Adrenal gland (tissue), 19 donors: ENCODE results near the gene SMG5. TPM values are rescaled to one million over a fixed set of nuclear protein-coding genes. Genes with fewer than 3 reads are reported as not detected.
"Not testable (repeated sequence)": the region's sequence is repeated elsewhere in the genome, so short reads cannot be mapped to it uniquely, and the experiment has no call there.

Experiments
- DNase-seq, 7 donors: peaks; one replicate each; pipeline ENCODE4 v3.0.0-alpha.2; 2019 to 2020
- H3K27ac ChIP-seq, 5 donors: fragments of 200-600 bp; sonication (generic) in 4 of 5; 1 replicate in 3 of 5; 2 replicates in 2 of 5; pipeline versions ENCODE4 v1.5.1 to v1.8.0; 2016 to 2020; ENCODE audit warnings: mild to moderate bottlenecking in 1 of 5
- H3K27me3 ChIP-seq: fragments of 200-600 bp; 2 replicates; pipeline ENCODE4 v1.8.0; 2021
- H3K36me3 ChIP-seq, 2 donors: fragments of 200-600 bp; replicated peaks in 1 of 2; 1 replicate in 1 of 2; 2 replicates in 1 of 2; pipeline versions ENCODE4 v1.5.1 to v1.8.0; 2018 to 2022
- H3K4me1 ChIP-seq, 2 donors: fragments of 200-600 bp; replicated peaks in 1 of 2; 1 replicate in 1 of 2; 2 replicates in 1 of 2; pipeline versions ENCODE4 v1.5.1 to v1.8.0; 2018 to 2021
- H3K4me3 ChIP-seq, 4 donors: fragments of 200-600 bp; sonication (generic) in 3 of 4; one replicate each; pipeline ENCODE4 v1.5.1; 2016 to 2018
- H3K9me3 ChIP-seq, 3 donors: fragments of 200-600 bp; sonication (generic) in 1 of 3; replicated peaks in 1 of 3; 1 replicate in 2 of 3; 2 replicates in 1 of 3; pipeline versions ENCODE4 v1.5.1 to v1.8.0; 2016 to 2021
- CTCF ChIP-seq, 6 experiments: fragments of 450-650 bp in 4 of 6; fragments of 200-600 bp in 2 of 6; sonication (generic) in 1 of 6; IDR thresholded peaks; 1 replicate in 5 of 6; 2 replicates in 1 of 6; pipeline versions ENCODE4 v1.5.1 to v1.8.0; 2016 to 2021; ENCODE audit warnings: antibody characterized with exemption in 6 of 6, mild to moderate bottlenecking in 2 of 6, moderate library complexity in 1 of 6
- POLR2A ChIP-seq, 2 donors: fragments of 450-650 bp; IDR thresholded peaks; one replicate each; pipeline ENCODE4 v1.6.1; 2017; ENCODE audit warnings: antibody characterized with exemption in 2 of 2, mild to moderate bottlenecking in 2 of 2, moderate library complexity in 1 of 2
- WGBS, 4 donors: extraction: QIAGEN DNeasy Blood & Tissue Kit in 2 of 4; methylation state at CpG; one replicate each; pipeline versions ENCODE4 v1.1.5 to v1.1.7; 2013 to 2017; 5-methylcytosine and 5-hydroxymethylcytosine counted together
- intact Hi-C, 2 donors: fragments of 100-400 bp; cut with DNase I; formaldehyde crosslinking; loops; one replicate each; pipeline versions ENCODE4 v1.14.1 to v1.15.0; 2022 to 2023
- long read RNA-seq, 10 donors: library from polyadenylated mRNA in 3 of 10; unstranded in 2 of 10; stranded (forward) in 1 of 10; transcript quantifications; one replicate each; pipeline ENCODE4 v2.0.0 and lab custom pipeline, GENCODE V29; 2021 to 2026
- polyA plus RNA-seq, 3 donors: library from polyadenylated mRNA; stranded (reverse); fragments of 200-250 nt in 2 of 3; fragments of 350-450 nt in 1 of 3; fragmentation: Illumina TruSeq in 1 of 3; extraction: RNeasy Lipid Tissue Mini Kit (QIAGEN cat#74804) in 1 of 3; gene quantifications; one replicate each; pipeline ENCODE4 v1.2.3, GENCODE V29; 2013 to 2014
- total RNA-seq, 9 donors: library from RNA; depleted of rRNA in 4 of 9; stranded (reverse); fragments of >200 nt in 4 of 9; fragments of 120-200 nt in 1 of 9; fragmentation: NEBNext Ultra II Directional in 1 of 9; extraction: Animal tissue kit (Norgen Biotek cat#: 25700) in 1 of 9; gene quantifications; one replicate each; pipeline versions ENCODE4 v1.1.0 to v1.2.4, GENCODE V29; 2013 to 2023
- donor health status: healthy with polysubstance abuse.
- donor health status: Bipolar disorder and iron deficiency.
- donor health status: DM: yes; HTN: yes; CAD: no.
- donor health status: DM: no; HTN: no; CAD: no.
- donor health status: DM: no; HTN: no; CAD: no.
- donor health status: DM: yes; HTN: yes; CAD: no.

Gene SMG5, protein sequence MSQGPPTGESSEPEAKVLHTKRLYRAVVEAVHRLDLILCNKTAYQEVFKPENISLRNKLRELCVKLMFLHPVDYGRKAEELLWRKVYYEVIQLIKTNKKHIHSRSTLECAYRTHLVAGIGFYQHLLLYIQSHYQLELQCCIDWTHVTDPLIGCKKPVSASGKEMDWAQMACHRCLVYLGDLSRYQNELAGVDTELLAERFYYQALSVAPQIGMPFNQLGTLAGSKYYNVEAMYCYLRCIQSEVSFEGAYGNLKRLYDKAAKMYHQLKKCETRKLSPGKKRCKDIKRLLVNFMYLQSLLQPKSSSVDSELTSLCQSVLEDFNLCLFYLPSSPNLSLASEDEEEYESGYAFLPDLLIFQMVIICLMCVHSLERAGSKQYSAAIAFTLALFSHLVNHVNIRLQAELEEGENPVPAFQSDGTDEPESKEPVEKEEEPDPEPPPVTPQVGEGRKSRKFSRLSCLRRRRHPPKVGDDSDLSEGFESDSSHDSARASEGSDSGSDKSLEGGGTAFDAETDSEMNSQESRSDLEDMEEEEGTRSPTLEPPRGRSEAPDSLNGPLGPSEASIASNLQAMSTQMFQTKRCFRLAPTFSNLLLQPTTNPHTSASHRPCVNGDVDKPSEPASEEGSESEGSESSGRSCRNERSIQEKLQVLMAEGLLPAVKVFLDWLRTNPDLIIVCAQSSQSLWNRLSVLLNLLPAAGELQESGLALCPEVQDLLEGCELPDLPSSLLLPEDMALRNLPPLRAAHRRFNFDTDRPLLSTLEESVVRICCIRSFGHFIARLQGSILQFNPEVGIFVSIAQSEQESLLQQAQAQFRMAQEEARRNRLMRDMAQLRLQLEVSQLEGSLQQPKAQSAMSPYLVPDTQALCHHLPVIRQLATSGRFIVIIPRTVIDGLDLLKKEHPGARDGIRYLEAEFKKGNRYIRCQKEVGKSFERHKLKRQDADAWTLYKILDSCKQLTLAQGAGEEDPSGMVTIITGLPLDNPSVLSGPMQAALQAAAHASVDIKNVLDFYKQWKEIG
- total RNA-seq = 100 to 1,000 TPM in 3 of 9 donors, 10 to 100 TPM in 6; 66.3 to 110 (median 88.5) TPM
- polyA plus RNA-seq = 10 to 100 TPM; 25.5 to 60.7 (median 45.3) TPM
- long read RNA-seq, donor 1, partial matches to known transcripts = 0 of 1 reads
- long read RNA-seq, donor 1, other reads (novel, unspliced or antisense) = 0 of 1 reads
- long read RNA-seq, donor 2, full-length matches to known transcripts = 4 of 4 reads
- long read RNA-seq, donor 2, partial matches to known transcripts = 0 of 4 reads
- long read RNA-seq, donor 2, other reads (novel, unspliced or antisense) = 0 of 4 reads
- long read RNA-seq, donor 3, full-length matches to known transcripts = 3 of 3 reads
- long read RNA-seq, donor 3, partial matches to known transcripts = 0 of 3 reads
- long read RNA-seq, donor 3, other reads (novel, unspliced or antisense) = 0 of 3 reads
- long read RNA-seq, donor 4, full-length matches to known transcripts = 9 of 18 reads
- long read RNA-seq, donor 4, partial matches to known transcripts = 9 of 18 reads
- long read RNA-seq, donor 4, other reads (novel, unspliced or antisense) = 0 of 18 reads
- long read RNA-seq, donor 5, full-length matches to known transcripts = 156 of 233 reads
- long read RNA-seq, donor 5, partial matches to known transcripts = 34 of 233 reads
- long read RNA-seq, donor 5, other reads (novel, unspliced or antisense) = 43 of 233 reads
- long read RNA-seq, donor 6, full-length matches to known transcripts = 2 of 9 reads
- long read RNA-seq, donor 6, partial matches to known transcripts = 5 of 9 reads
- long read RNA-seq, donor 6, other reads (novel, unspliced or antisense) = 2 of 9 reads
- long read RNA-seq, donor 7, full-length matches to known transcripts = 2 of 2 reads
- long read RNA-seq, donor 7, partial matches to known transcripts = 0 of 2 reads
- long read RNA-seq, donor 7, other reads (novel, unspliced or antisense) = 0 of 2 reads
- long read RNA-seq, donor 8, full-length matches to known transcripts = 6 of 6 reads
- long read RNA-seq, donor 8, partial matches to known transcripts = 0 of 6 reads
- long read RNA-seq, donor 8, other reads (novel, unspliced or antisense) = 0 of 6 reads
- long read RNA-seq, donor 9, full-length matches to known transcripts = 5 of 5 reads
- long read RNA-seq, donor 9, partial matches to known transcripts = 0 of 5 reads
- long read RNA-seq, donor 9, other reads (novel, unspliced or antisense) = 0 of 5 reads
- long read RNA-seq, donor 10, full-length matches to known transcripts = 2 of 52 reads
- long read RNA-seq, donor 10, partial matches to known transcripts = 50 of 52 reads
- long read RNA-seq, donor 10, other reads (novel, unspliced or antisense) = 0 of 52 reads

- peak within 1 kb of the TSS in 3 of 4 donors; percentile 71 to 79 (median 78) for H3K4me3 ChIP-seq
- H3K27ac ChIP-seq = peak within 1 kb of the TSS in 4 of 5 donors; percentile 68 to 90 (median 84)
- H3K27me3 ChIP-seq = no peaks in the 10 kb centered on the region
- intact Hi-C loops = no loop called here
- H3K9me3 ChIP-seq = no peaks in the 10 kb centered on the region
- peak; percentile 97 to 99 (median 98) for DNase-seq
- H3K36me3 ChIP-seq = peaks cover 0 to 12% of the 10 kb centered on the region in 2 donors
- H3K4me1 ChIP-seq = peaks cover 16 to 26% of the 10 kb centered on the region in 2 donors
- WGBS, 4 donors = 0 to 2% (median 1%) methylated on average over 10 to 50 of the region's 50 CpGs
- TF ChIP-seq CTCF (IDR thresholded peaks at IDR 0.05) (no peak), POLR2A (IDR thresholded peaks at IDR 0.05) (peak; percentile 88 to 90)
These were observed at the start of gene SMG5 for GRCh38 chr1:156282479-156283222. Gene SMG5 (minus strand): TSS chr1:156282825. CDS start chr1:156282680, 145 bp downstream.

- DNase-seq, intact Hi-C loops, H3K9me3 ChIP-seq, H3K4me3 ChIP-seq, H3K27me3 ChIP-seq, H3K27ac ChIP-seq, H3K4me1 ChIP-seq: not testable (repeated sequence)
- WGBS, 4 donors = 92 to 97% (median 93%) methylated on average over 9 of the region's 9 CpGs
- H3K36me3 ChIP-seq = peaks cover 0 to 80% of the 10 kb centered on the region in 2 donors
These were observed 40.6 kb upstream of the SMG5 start for GRCh38 chr1:156323179-156323578.

GRCh38 chr1:156320560-156320959 is 37.9 kb upstream of the SMG5 start:
- Histone ChIP-seq H3K4me1 (no peaks in the 10 kb centered on the region), H3K4me3 (no peak overlapping the region), H3K9me3 (no peaks in the 10 kb centered on the region), H3K27ac (no peak overlapping the region), H3K36me3 (peaks cover 0 to 96% of the 10 kb centered on the region in 2 donors), H3K27me3 (no peaks in the 10 kb centered on the region)
- WGBS, 4 donors = 72 to 84% (median 78%) methylated on average over 3 of the region's 3 CpGs
- no peak for TF ChIP-seq POLR2A (IDR thresholded peaks at IDR 0.05)
- TF ChIP-seq CTCF (IDR thresholded peaks at IDR 0.05) = no peak
- no peak for DNase-seq
- intact Hi-C loops = no loop called here
